ENCODE results near the gene GPR87. TPM values are rescaled to one million over a fixed set of nuclear protein-coding genes. Genes with fewer than 3 reads are reported as not detected.

GPR87 gene
- total and polyA plus RNA-seq, 2 donors (not counting 1 experiment from before 2014, with no cell fraction given): 0.05 to 0.17 TPM

DNA sequence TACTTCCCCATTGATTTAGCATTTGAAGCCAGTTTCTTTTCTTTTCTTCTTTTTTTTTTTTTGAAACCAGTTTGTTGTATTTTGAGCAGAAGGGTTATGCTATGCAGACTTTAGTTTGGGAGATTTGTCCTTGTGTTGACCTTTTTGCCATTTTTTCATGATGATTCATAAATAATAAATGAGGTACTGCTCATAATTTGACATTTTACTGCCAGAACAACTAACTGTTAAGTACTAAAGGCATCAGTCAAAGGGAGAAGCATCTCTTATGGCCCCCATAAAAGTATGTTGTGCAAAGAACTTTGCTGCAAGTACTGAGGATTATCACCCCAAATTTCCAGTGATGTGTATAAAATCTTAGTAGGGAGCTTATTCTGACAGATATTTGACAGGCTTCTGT lies 1.7 kb upstream of the GPR87 start:
- peak; percentile 49 to 83 for DNase-seq (ENCODE audit: low read depth in 2 of 2)

DNA sequence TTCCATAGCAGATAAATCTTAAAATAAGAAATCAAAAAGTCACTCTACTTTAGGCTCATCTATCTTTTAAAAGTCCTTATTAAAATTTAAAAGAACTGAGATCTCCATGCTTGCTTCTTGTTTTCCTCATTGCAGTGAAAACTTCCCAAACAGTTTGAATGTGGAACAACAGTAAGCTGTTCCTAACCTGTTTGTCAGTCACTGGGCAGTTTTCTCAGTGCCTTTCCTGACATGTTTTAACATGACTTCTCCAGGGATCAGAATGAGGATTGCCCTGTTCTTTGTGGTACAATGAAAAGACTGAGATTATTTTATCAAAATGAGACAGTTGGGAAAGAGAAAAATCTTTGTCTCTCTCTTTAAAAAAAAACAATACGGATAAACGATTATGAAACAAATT lies 774 bp downstream of the GPR87 start:
- Histone ChIP-seq H3K9ac (ENCODE audit: insufficient read depth, low read length) (no peak overlapping the region), H4K20me1 (ENCODE audit: control insufficient read depth, extremely low read depth, insufficient read depth, low read length) (no peaks in the 10 kb centered on the region), H3K4me1 (ENCODE audit: control insufficient read depth, extremely low read depth, insufficient read depth, low read length) (peaks cover 16% of the 10 kb centered on the region), H3K9me3 (ENCODE audit: control insufficient read depth, insufficient read depth, low read depth, low read length) (no peaks in the 10 kb centered on the region), H3K27ac (ENCODE audit: insufficient read depth, low read length) (no peak overlapping the region), H3K4me3 (replicated peaks in 1 of 4; ENCODE audit: control extremely low read depth in 1 of 4, insufficient read depth in 1 of 4, low read depth in 3 of 4, low read length in 4 of 4) (no peak overlapping the region), H3K27me3 (ENCODE audit: control insufficient read depth, insufficient read depth, low read length) (no peaks in the 10 kb centered on the region), H3K4me2 (ENCODE audit: extremely low read depth, insufficient read depth, low read length) (no peak overlapping the region), H3K79me2 (ENCODE audit: control insufficient read depth, insufficient read depth, low read length) (no peaks in the 10 kb centered on the region), H2AFZ (ENCODE audit: low read length) (no peak overlapping the region), H3K36me3 (ENCODE audit: control insufficient read depth, insufficient read depth, low read length) (no peaks in the 10 kb centered on the region)
- DNase-seq (ENCODE audit: low read depth in 2 of 2): peak in 1 of 2 donors; percentile 8
- no peak for TF ChIP-seq EZH2 (IDR thresholded peaks at IDR 0.05; ENCODE audit: low read length, missing control alignments)
- TF ChIP-seq, protein P1, sequence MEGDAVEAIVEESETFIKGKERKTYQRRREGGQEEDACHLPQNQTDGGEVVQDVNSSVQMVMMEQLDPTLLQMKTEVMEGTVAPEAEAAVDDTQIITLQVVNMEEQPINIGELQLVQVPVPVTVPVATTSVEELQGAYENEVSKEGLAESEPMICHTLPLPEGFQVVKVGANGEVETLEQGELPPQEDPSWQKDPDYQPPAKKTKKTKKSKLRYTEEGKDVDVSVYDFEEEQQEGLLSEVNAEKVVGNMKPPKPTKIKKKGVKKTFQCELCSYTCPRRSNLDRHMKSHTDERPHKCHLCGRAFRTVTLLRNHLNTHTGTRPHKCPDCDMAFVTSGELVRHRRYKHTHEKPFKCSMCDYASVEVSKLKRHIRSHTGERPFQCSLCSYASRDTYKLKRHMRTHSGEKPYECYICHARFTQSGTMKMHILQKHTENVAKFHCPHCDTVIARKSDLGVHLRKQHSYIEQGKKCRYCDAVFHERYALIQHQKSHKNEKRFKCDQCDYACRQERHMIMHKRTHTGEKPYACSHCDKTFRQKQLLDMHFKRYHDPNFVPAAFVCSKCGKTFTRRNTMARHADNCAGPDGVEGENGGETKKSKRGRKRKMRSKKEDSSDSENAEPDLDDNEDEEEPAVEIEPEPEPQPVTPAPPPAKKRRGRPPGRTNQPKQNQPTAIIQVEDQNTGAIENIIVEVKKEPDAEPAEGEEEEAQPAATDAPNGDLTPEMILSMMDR (conservative IDR thresholded peaks at IDR 0.05 in 1 of 2, IDR thresholded peaks at IDR 0.05 in 1 of 2; ENCODE audit: low read depth in 1 of 2, low read length in 2 of 2): no peak

More for the DNA sequence above, 1.7 kb upstream of the GPR87 start:
- no peak overlapping the region for H3K4me3 ChIP-seq (replicated peaks in 1 of 4; ENCODE audit: control extremely low read depth in 1 of 4, insufficient read depth in 1 of 4, low read depth in 3 of 4, low read length in 4 of 4)
- no peaks in the 10 kb centered on the region for H3K79me2 ChIP-seq (ENCODE audit: control insufficient read depth, insufficient read depth, low read length)
- H3K27me3 ChIP-seq (ENCODE audit: control insufficient read depth, insufficient read depth, low read length): no peaks in the 10 kb centered on the region
- peak overlapping the region; percentile 3 for H3K4me2 ChIP-seq (ENCODE audit: extremely low read depth, insufficient read depth, low read length)
- H3K4me1 ChIP-seq (ENCODE audit: control insufficient read depth, extremely low read depth, insufficient read depth, low read length): peaks cover 18% of the 10 kb centered on the region
- H3K9ac ChIP-seq (ENCODE audit: insufficient read depth, low read length): no peak overlapping the region
- H3K36me3 ChIP-seq (ENCODE audit: control insufficient read depth, insufficient read depth, low read length): no peaks in the 10 kb centered on the region
- H2AFZ ChIP-seq (ENCODE audit: low read length): no peak overlapping the region
- peak overlapping the region; percentile 61 for H3K27ac ChIP-seq (ENCODE audit: insufficient read depth, low read length)
- H4K20me1 ChIP-seq (ENCODE audit: control insufficient read depth, extremely low read depth, insufficient read depth, low read length): no peaks in the 10 kb centered on the region
- TF ChIP-seq, protein P1 (conservative IDR thresholded peaks at IDR 0.05 in 1 of 2, IDR thresholded peaks at IDR 0.05 in 1 of 2; ENCODE audit: low read depth in 1 of 2, low read length in 2 of 2): no peak
- H3K9me3 ChIP-seq (ENCODE audit: control insufficient read depth, insufficient read depth, low read depth, low read length): no peaks in the 10 kb centered on the region

DNA sequence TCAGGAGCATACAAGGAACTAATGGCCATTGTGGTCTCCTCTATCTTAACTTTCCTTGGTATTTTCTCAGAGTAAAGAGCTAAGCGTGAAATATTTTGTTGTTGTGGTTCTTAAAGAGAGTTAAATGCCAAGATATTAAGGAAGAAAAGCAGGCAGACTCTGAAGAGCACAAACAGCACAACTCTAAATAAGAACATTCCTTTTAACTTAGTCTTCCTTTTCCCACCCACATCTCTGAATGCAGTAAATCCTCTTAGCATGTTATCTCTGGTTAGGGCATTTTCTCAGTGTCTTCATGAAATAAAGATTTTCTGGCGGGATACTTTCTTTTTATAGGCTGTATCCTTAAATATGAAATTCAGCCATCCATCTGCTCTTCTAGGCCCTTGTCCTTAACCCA lies 1.5 kb downstream of the GPR87 start:
- Histone ChIP-seq H3K4me1 (ENCODE audit: control insufficient read depth, extremely low read depth, insufficient read depth, low read length) (peaks cover 10% of the 10 kb centered on the region), H3K27me3 (ENCODE audit: control insufficient read depth, insufficient read depth, low read length) (no peaks in the 10 kb centered on the region), H3K9me3 (ENCODE audit: control insufficient read depth, insufficient read depth, low read depth, low read length) (no peaks in the 10 kb centered on the region), H3K9ac (ENCODE audit: insufficient read depth, low read length) (no peak overlapping the region), H3K79me2 (ENCODE audit: control insufficient read depth, insufficient read depth, low read length) (no peaks in the 10 kb centered on the region), H2AFZ (ENCODE audit: low read length) (no peak overlapping the region), H3K36me3 (ENCODE audit: control insufficient read depth, insufficient read depth, low read length) (no peaks in the 10 kb centered on the region), H3K27ac (ENCODE audit: insufficient read depth, low read length) (no peak overlapping the region), H3K4me3 (replicated peaks in 1 of 4; ENCODE audit: control extremely low read depth in 1 of 4, insufficient read depth in 1 of 4, low read depth in 3 of 4, low read length in 4 of 4) (no peak overlapping the region), H3K4me2 (ENCODE audit: extremely low read depth, insufficient read depth, low read length) (no peak overlapping the region), H4K20me1 (ENCODE audit: control insufficient read depth, extremely low read depth, insufficient read depth, low read length) (no peaks in the 10 kb centered on the region)
- DNase-seq (ENCODE audit: low read depth in 2 of 2): peak; percentile 55 to 64
- TF ChIP-seq EZH2 (IDR thresholded peaks at IDR 0.05; ENCODE audit: low read length, missing control alignments): no peak
- TF ChIP-seq, protein P1 (conservative IDR thresholded peaks at IDR 0.05 in 1 of 2, IDR thresholded peaks at IDR 0.05 in 1 of 2; ENCODE audit: low read depth in 1 of 2, low read length in 2 of 2): no peak
